Muscle of arm (tissue), 12 donors: ENCODE data around the gene RABL6. TPM values are rescaled to one million over a fixed set of nuclear protein-coding genes. Genes with fewer than 3 reads are reported as not detected.
A peak's percentile ranks its signal among the peaks of the same experiment; 100 is the strongest.
"Not testable (repeated sequence)": the region's sequence is repeated elsewhere in the genome, so short reads cannot be mapped to it uniquely, and the experiment has no call there.

Experiments
- DNase-seq: peaks from one replicate; pipeline ENCODE4 v3.0.0-alpha.2; 2013
- polyA plus RNA-seq, 12 donors: library from polyadenylated mRNA; unstranded; fragments of 120-200 nt; gene quantifications; one replicate each; pipeline ENCODE4 v1.2.1, GENCODE V29; 2013; ENCODE audit not compliant: insufficient read length in 12 of 12

RABL6 gene
- polyA plus RNA-seq, 12 donors = 40.9 to 81.7 (median 48.7) TPM; not detected in 1

GRCh38 chr9:136833381-136834048 lies 25.8 kb downstream of the RABL6 start:
- not testable (repeated sequence) for DNase-seq

- no peak for DNase-seq
These were observed 27.6 kb downstream of the RABL6 start for GRCh38 chr9:136835162-136835931.

GRCh38 chr9:136835932-136836904 lies 28.5 kb downstream of the RABL6 start:
- no peak for DNase-seq

DNA sequence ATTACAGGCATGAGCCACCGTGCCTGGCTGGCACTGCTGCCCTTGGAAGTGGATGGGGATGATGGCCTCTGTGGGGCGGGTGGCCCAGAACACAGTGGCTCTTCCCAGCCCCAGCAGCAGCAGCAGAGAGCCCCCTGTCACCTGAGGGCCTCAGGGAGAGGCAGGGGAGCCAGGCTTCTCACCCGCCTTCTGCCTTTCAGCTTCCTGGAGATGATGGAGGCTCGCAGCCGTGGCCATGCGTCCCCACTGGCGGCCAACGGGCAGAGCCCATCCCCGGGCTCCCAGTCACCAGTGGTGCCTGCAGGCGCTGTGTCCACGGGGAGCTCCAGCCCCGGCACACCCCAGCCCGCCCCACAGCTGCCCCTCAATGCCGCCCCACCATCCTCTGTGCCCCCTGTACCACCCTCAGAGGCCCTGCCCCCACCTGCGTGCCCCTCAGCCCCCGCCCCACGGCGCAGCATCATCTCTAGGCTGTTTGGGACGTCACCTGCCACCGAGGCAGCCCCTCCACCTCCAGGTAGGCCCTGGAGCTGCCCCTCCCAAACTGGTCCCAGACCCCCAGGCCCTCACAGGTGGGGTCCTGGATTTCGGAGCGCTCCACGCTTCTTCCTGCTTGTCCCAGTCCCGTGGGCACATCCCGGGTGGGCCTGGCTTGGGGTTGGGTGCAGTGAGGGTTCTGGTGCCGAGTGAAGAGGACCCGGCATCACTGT lies 29.6 kb downstream of the RABL6 start:
- DNase-seq = no peak

GRCh38 chr9:136837856-136838277 lies 30.1 kb downstream of the RABL6 start:
- DNase-seq = not testable (repeated sequence)

GRCh38 chr9:136838314-136839228 lies 30.8 kb downstream of the RABL6 start:
- no peak for DNase-seq

DNA sequence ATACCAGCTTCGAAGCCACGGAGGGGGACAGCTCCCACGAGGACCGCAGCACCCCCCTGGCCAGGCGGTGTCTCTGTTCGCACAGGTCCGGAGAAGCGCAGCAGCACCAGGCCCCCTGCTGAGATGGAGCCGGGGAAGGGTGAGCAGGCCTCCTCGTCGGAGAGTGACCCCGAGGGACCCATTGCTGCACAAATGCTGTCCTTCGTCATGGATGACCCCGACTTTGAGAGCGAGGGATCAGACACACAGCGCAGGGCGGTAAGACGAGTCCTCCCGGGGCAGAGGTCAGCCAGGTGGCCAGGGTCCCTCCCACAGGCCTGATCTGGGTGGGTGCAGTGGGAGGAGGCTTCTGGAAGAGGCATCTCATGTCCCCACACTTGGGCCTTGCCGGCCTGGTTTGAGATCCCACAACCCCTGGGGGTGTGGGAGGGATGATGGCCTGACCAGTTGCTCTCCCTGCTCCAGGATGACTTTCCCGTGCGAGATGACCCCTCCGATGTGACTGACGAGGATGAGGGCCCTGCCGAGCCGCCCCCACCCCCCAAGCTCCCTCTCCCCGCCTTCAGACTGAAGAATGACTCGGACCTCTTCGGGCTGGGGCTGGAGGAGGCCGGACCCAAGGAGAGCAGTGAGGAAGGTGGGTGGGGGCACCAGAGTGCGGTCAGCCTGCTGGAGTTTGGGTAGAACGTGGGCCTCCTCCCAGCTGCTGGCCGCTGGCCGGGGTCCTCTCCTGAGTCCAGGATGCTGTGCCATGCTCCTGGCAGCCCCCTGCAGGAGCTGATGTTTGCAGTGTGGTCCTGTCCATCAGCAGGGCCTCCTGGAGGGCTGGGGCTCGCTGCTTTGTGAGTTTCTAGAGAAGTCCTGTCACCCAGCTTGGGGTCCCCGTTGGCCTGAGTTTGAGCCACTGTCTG lies 31.7 kb downstream of the RABL6 start:
- DNase-seq = no peak

- no peak for DNase-seq
These were observed 32.6 kb downstream of the RABL6 start for GRCh38 chr9:136840140-136840876.

DNA sequence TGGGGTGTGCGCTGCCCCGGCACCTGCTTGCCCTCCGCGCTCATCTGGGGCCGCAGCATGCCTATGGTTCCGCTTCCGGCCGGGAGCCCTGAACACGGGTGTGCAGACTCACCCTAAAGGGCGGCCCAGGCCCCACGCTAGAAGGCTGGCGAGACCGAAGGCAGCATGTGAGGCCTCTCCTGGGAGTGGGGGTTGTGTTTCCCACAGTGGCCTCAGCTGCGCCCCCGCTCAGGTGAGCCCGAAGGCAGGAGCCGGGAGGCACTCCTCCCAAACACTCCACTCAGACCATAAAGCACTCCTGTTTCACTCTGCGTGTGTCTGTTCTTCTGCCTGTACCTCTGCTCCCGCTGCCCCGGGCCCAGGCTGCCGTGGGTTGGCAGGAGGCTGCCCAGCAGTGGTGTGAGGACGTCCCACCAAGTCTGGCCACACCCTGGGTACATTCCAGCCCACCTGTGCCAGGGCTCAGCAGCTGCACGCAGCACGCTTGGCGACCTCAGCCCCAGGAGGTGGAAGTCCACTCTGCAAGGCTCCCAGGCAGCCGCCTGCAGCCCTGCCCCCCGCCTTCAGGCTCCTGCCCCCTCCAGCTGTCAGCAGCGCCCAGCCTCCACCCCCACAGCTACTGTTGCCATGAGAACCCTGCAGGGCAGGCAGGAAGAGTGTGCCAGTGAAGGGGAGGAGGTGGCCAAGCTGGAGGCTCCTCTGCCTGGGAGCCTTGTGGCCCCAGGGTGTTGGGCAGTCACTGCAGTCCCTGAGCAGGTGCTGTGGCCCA lies 33.3 kb downstream of the RABL6 start:
- DNase-seq = no peak

GRCh38 chr9:136841646-136842379 lies 34.1 kb downstream of the RABL6 start:
- not testable (repeated sequence) for DNase-seq

- DNase-seq = peak; percentile 78
These were observed 34.7 kb downstream of the RABL6 start, which contains the start of gene AJM1 for GRCh38 chr9:136842380-136842948. AJM1 (plus strand) TSS chr9:136842478; CDS start chr9:136844415, 1,937 bp downstream.

- DNase-seq = not testable (repeated sequence)
These were observed 35.5 kb downstream of the RABL6 start for GRCh38 chr9:136843159-136843800.

DNA sequence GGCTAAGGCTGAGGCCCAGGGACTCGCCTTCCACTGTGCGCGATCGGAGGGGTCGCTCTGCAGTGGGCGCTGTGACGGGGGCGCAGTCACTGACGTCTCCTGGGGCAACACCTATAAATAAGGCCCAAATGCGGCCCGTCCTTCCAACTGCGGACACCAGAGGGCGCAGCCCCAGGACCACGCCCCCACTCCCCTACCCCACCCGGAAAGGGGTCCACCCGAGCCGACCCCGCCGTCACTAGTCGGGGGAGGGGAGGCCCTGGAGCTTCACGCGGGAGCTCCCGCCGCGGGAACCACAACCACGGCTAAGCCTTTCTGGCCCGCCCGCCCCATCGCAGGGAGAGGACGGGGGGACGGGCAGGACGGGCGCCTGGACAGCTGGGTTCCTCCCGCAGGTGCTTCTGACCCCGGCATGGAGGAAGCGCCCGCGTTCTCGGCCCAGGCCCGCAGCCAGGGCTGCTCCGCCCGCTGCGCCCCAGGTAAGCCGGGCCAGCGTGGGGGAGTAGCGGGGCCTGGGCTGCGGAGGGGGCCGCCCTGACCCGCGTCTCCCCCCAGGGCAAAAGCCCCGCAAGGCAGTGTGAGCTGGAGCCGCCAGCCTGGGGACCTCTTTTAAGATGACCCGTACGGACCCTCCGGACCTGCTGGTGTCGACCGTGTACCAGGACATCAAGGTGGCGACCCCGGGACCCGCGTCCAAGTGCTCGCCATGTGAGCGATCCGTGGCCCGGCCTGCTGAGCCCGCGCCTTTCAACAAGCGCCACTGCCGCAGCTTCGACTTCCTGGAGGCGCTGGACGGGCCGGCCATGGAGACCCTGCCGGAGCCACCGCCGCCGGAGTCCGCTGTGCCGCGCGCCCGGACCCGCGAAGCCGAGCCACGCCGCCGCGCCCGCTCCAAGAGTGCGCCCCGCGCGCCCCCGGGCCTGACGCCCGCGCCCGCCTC lies 36.3 kb downstream of the RABL6 start:
- DNase-seq = not testable (repeated sequence)

DNA sequence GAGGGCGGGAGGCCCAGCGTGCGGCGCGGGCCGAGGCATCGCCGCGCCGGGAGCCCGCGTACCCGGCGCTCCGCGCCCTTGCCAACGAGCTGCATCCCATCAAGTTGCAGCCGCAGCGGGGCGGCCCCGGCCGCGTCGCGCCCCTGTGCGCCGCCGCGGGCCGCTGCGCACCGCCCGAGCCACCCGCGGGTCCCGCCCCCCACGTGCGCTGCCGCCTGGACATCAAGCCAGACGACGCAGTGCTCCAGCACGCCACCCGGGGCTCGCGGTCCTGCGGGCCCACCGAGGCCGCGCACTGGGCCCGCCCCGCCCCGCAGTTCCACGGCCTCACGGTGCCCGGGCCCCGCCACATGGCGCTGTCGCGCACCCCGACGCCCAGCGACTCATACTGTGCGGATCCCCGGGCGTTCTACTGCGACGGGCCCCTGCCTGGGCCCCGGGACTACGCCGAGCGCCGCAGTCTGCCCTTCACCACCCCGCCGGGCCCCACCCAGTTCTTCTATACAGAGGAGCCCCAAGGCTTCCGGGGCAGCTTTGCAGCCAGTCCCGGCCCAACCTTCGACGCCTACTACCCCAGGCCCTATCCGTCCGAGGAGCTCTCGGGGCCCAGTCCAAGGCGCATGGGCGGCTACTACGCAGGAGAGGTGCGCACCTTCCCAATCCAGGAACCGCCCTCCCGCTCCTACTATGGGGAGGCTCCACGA lies 37.2 kb downstream of the RABL6 start:
- DNase-seq = no peak
